Naive thymus-derived CD8-positive, alpha-beta T cell (primary cell): ENCODE data around the gene TRIM41. TPM values are rescaled to one million over a fixed set of nuclear protein-coding genes. Genes with fewer than 3 reads are reported as not detected.
A peak's percentile ranks its signal among the peaks of the same experiment; 100 is the strongest.
"Not testable (repeated sequence)": the region's sequence is repeated elsewhere in the genome, so short reads cannot be mapped to it uniquely, and the experiment has no call there.

ENCODE experiments used
- ATAC-seq, 2 donors: fragments of 150-1000 bp; cut with Tn5 transposase in 1 of 2; sonication (Bioruptor Pico), chemical (Tn5 transposase) in 1 of 2; 1 replicate in 1 of 2; 2 replicates in 1 of 2; pipeline ENCODE4 v1.10.0; 2021; ENCODE audit warnings: mild to moderate bottlenecking in 2 of 2, moderate library complexity in 2 of 2
- POLR2A ChIA-PET: fragments of 350-600 bp; sonication (Branson Sonifier 250); formaldehyde crosslinking; loops from one replicate; lab custom pipeline; 2021; ENCODE audit warnings: antibody characterized with exemption; lab: Charles Lee
- DNase-seq, 10 donors: peaks; one replicate each; pipeline versions ENCODE4 v3.0.0 to v3.0.0-alpha.2; 2020 to 2022
- H3K27ac Mint-ChIP-seq, 10 donors: one replicate each; pipeline ENCODE4 v1.8.0; 2020 to 2022; ENCODE audit warnings: mild to moderate bottlenecking in 10 of 10, mixed read lengths in 10 of 10, moderate library complexity in 4 of 10, inconsistent platforms in 1 of 10
- H3K27me3 Mint-ChIP-seq, 5 donors: one replicate each; pipeline ENCODE4 v1.8.0; 2021 to 2022; ENCODE audit warnings: mixed read lengths in 5 of 5
- H3K36me3 Mint-ChIP-seq, 3 donors: one replicate each; pipeline ENCODE4 v1.8.0; 2020 to 2022; ENCODE audit warnings: mixed read lengths in 3 of 3, mild to moderate bottlenecking in 2 of 3, inconsistent platforms in 1 of 3
- H3K4me1 Mint-ChIP-seq, 4 donors: one replicate each; pipeline ENCODE4 v1.8.0; 2021 to 2022; ENCODE audit warnings: mixed read lengths in 4 of 4
- H3K4me3 Mint-ChIP-seq, 10 donors: one replicate each; pipeline ENCODE4 v1.8.0; 2020 to 2022; ENCODE audit warnings: mild to moderate bottlenecking in 10 of 10, mixed read lengths in 10 of 10, moderate library complexity in 6 of 10, inconsistent platforms in 1 of 10
- H3K9me3 Mint-ChIP-seq, 9 donors: one replicate each; pipeline ENCODE4 v1.8.0; 2020 to 2022; ENCODE audit warnings: mixed read lengths in 9 of 9, mild to moderate bottlenecking in 3 of 9, inconsistent platforms in 1 of 9, moderate library complexity in 1 of 9
- polyA plus RNA-seq, 3 donors: library from polyadenylated mRNA; unstranded; fragments of 300-500 nt; fragmentation: Illumina TruSeq; gene quantifications; one replicate each; pipeline ENCODE4 v1.2.3, GENCODE V29; 2021
- total RNA-seq, 8 experiments: library from RNA in 2 of 8; stranded (reverse) in 2 of 8; gene quantifications; one replicate each; pipeline ENCODE4 v1.2.3 and lab custom pipeline; 2021 to 2026

Gene TRIM41
- total and polyA plus RNA-seq, 5 experiments from 2014 or later: 1.1 to 40.7 (median 2.6) TPM

- POLR2A ChIA-PET: interaction anchor here (0.5 to 7.8 kb wide), 6 partner anchors 12 to 68 kb away, joined by 3 to 281 read pairs (median 10); partner anchors contain the start of gene TRIM41
- peaks cover 4 to 20% (median 11%) of the 10 kb centered on the region in 5 donors for H3K27me3 Mint-ChIP-seq
Observed at GRCh38 chr5:181204113-181204825, 18.8 kb upstream of the TRIM41 start.

GRCh38 chr5:181204826-181205760 lies 18.0 kb upstream of the TRIM41 start, which contains the start of gene TRIM7:
Gene TRIM7 (minus strand): TSS chr5:181205196. CDS start chr5:181205110, 86 bp downstream.
- H3K4me3 Mint-ChIP-seq: peak within 1 kb of the TSS; percentile 87 to 98 (median 93)
- H3K36me3 Mint-ChIP-seq: peaks cover 0 to 7% (median 2%) of the 10 kb centered on the region in 3 donors
- H3K4me1 Mint-ChIP-seq: peaks cover 22 to 45% (median 31%) of the 10 kb centered on the region in 4 donors
- DNase-seq (peak in 1 of 10 donors; percentile 20), ATAC-seq (no peak)
- POLR2A ChIA-PET: interaction anchor here (0.5 to 7.8 kb wide), 9 partner anchors 8 to 67 kb away, joined by 3 to 281 read pairs (median 11); partner anchors contain the start of genes TRIM41 and TRIM52
- peak within 1 kb of the TSS in 9 of 10 donors; percentile 53 to 100 (median 92) for H3K27ac Mint-ChIP-seq
- H3K9me3 Mint-ChIP-seq: peaks cover 0 to 10% (median 0%) of the 10 kb centered on the region in 9 donors
- H3K27me3 Mint-ChIP-seq: peaks cover 4 to 20% (median 11%) of the 10 kb centered on the region in 5 donors

More at GRCh38 chr5:181204113-181204825, 18.8 kb upstream of the TRIM41 start:
- H3K4me1 Mint-ChIP-seq: peaks cover 22 to 45% (median 32%) of the 10 kb centered on the region in 4 donors
- peak overlapping the region in 3 of 10 donors; percentile 34 to 63 (median 45) for H3K27ac Mint-ChIP-seq
- H3K36me3 Mint-ChIP-seq: peaks cover 0 to 7% (median 2%) of the 10 kb centered on the region in 3 donors
- H3K9me3 Mint-ChIP-seq: peaks cover 0 to 10% (median 0%) of the 10 kb centered on the region in 9 donors
- ATAC-seq (peak in 1 of 2 donors; percentile 7), DNase-seq (peak in 3 of 10 donors; percentile 10 to 32 (median 30))
- H3K4me3 Mint-ChIP-seq: peak overlapping the region; percentile 81 to 95 (median 88)

- Mint-ChIP-seq H3K36me3 (peaks cover 0 to 7% (median 2%) of the 10 kb centered on the region in 3 donors), H3K4me1 (peaks cover 22 to 46% (median 32%) of the 10 kb centered on the region in 4 donors), H3K4me3 (peak overlapping the region; percentile 87 to 98 (median 93)), H3K27ac (peak overlapping the region; percentile 90 to 100 (median 92)), H3K9me3 (peaks cover 0 to 10% (median 0%) of the 10 kb centered on the region in 9 donors), H3K27me3 (peaks cover 4 to 20% (median 11%) of the 10 kb centered on the region in 5 donors)
- POLR2A ChIA-PET: interaction anchor here (0.6 to 7.8 kb wide), 16 partner anchors 9 to 1598 kb away, joined by 3 to 281 read pairs (median 6); partner anchors contain the start of genes TRIM41 and TRIM52
- ATAC-seq (peak; percentile 18 to 25), DNase-seq (peak in 3 of 10 donors; percentile 10 to 50 (median 39))
Observed at GRCh38 chr5:181205761-181206649, 17.1 kb upstream of the TRIM41 start.

DNA sequence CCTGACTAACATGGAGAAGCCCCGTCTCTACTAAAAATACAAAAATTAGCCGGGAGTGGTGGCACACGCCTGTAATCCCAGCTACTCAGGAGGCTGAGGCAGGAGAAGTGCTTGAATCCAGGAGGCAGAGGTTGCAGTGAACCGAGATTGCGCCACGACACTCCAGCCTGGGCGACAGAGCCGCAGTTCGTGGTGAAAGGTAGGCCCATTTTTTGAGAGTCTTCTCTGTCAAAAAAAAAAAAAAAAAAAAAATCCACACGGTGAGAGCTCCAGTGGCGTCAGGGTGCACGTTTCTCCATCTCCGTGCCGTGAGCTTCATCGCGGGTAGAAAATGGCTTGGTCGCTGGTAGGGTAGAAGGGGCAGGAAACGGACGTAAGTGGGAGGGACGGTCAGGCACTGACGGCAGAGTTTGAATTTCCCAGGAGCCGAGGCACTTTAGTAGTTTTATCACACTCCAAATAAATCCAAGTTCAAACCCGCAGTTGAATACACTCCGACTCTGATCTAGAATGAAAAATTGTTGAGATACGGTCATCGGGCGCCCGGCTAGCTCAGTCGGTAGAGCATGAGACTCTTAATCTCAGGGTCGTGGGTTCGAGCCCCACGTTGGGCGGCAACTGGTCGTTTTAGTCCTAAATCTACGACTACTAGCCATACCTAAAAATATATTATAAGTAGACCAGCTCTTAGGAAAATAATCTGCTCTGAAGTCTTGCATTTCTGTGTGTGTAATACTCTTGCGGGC lies 15.7 kb upstream of the TRIM41 start:
- ATAC-seq (peak; percentile 59 to 74), DNase-seq (peak in 9 of 10 donors; percentile 54 to 88 (median 78))
- Mint-ChIP-seq H3K9me3 (peaks cover 0 to 10% (median 0%) of the 10 kb centered on the region in 9 donors), H3K27ac (peak overlapping the region; percentile 90 to 100 (median 92)), H3K36me3 (peaks cover 0 to 7% (median 2%) of the 10 kb centered on the region in 3 donors), H3K4me3 (peak overlapping the region; percentile 87 to 98 (median 93)), H3K4me1 (peaks cover 27 to 58% (median 34%) of the 10 kb centered on the region in 4 donors), H3K27me3 (peaks cover 4 to 20% (median 11%) of the 10 kb centered on the region in 5 donors)
- POLR2A ChIA-PET: interaction anchor here (0.6 to 7.8 kb wide), 16 partner anchors 10 to 397 kb away, joined by 3 to 281 read pairs (median 8); partner anchors contain the start of genes RACK1, TRIM41 and TRIM52

DNA sequence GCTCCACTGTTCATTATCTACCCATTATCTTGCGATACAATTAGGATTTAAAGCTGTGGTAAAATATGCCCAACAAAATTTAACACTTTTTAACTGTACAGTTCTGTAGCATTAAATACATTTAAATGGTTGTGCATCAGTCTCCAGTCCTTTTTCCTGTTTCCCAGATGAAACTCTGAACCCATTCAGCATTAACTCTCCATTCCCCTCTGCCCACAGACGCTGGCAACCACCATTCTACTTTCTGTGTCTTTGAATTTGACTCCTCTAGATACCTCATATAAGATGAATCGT lies 15.2 kb upstream of the TRIM41 start:
- peaks cover 27 to 58% (median 34%) of the 10 kb centered on the region in 4 donors for H3K4me1 Mint-ChIP-seq
- peaks cover 4 to 20% (median 11%) of the 10 kb centered on the region in 5 donors for H3K27me3 Mint-ChIP-seq
- peaks cover 0 to 10% (median 0%) of the 10 kb centered on the region in 9 donors for H3K9me3 Mint-ChIP-seq
- DNase-seq: no peak
- peak overlapping the region; percentile 87 to 98 (median 93) for H3K4me3 Mint-ChIP-seq
- no peak for ATAC-seq
- H3K27ac Mint-ChIP-seq: peak overlapping the region in 9 of 10 donors; percentile 17 to 100 (median 92)
- H3K36me3 Mint-ChIP-seq: peaks cover 0 to 7% (median 2%) of the 10 kb centered on the region in 3 donors
- POLR2A ChIA-PET: interaction anchor here (1.0 to 7.8 kb wide), 10 partner anchors 9 to 377 kb away, joined by 6 to 281 read pairs (median 17); partner anchors contain the start of genes RACK1, TRIM41 and TRIM52

DNA sequence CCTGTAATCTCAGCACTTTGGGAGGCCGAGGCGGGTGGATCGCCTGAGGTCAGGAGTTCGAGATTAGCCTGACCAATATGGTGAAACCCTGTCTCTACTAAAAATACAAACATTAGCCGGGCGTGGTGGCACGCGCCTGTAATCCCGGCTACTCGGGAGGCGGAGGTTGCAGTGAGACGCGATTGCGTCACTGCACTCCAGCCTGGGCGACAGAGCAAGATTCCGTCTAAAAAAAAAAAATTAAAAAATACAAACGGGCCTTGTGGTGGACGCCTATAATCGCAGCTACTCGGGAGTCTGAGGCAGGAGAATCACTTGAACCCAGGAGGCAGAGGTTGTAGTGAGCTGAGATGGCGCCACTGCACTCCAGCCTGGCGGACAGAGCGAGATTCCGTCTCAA lies 14.1 kb upstream of the TRIM41 start:
- Mint-ChIP-seq H3K4me1 (peaks cover 26 to 52% (median 34%) of the 10 kb centered on the region in 4 donors), H3K27me3 (peaks cover 4 to 18% (median 10%) of the 10 kb centered on the region in 5 donors)
- POLR2A ChIA-PET: interaction anchor here (4.8 to 6.3 kb wide), 2 partner anchors 14 to 52 kb away, joined by 51 to 92 read pairs; partner anchors contain the start of genes TRIM41 and TRIM52
- not testable (repeated sequence) for H3K27ac Mint-ChIP-seq, H3K36me3 Mint-ChIP-seq, H3K9me3 Mint-ChIP-seq, DNase-seq, H3K4me3 Mint-ChIP-seq, ATAC-seq

DNA sequence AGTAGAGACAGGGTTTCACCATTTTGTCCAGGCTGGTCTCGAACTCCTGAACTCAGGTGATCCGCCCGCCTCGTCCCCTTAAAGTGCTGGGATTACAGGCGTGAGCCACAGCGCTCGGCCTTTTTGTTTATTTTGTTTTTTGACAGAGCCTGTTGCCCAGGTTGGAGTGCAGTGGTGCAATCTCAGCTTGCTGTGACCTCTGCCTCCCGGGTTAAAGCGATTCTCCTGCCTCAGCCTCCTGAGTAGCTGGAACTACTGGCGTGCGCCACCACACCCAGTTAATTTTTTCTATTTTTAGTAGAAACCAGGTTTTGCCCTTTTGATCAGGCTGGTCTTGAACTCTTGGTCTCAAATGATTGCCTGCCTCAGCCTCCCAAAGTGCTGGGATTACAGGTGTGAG lies 12.9 kb upstream of the TRIM41 start:
- peaks cover 4 to 16% (median 10%) of the 10 kb centered on the region in 5 donors for H3K27me3 Mint-ChIP-seq
- POLR2A ChIA-PET: interaction anchor here (0.8 to 5.7 kb wide), 3 partner anchors 18 to 51 kb away, joined by 4 to 51 read pairs (median 24); partner anchors contain the start of gene TRIM52
- H3K9me3 Mint-ChIP-seq, ATAC-seq, H3K36me3 Mint-ChIP-seq, H3K27ac Mint-ChIP-seq, DNase-seq, H3K4me3 Mint-ChIP-seq: not testable (repeated sequence)
- peaks cover 25 to 46% (median 34%) of the 10 kb centered on the region in 4 donors for H3K4me1 Mint-ChIP-seq

GRCh38 chr5:181210698-181211097 lies 12.4 kb upstream of the TRIM41 start:
- H3K9me3 Mint-ChIP-seq, ATAC-seq, H3K4me3 Mint-ChIP-seq, H3K36me3 Mint-ChIP-seq, DNase-seq: not testable (repeated sequence)
- POLR2A ChIA-PET: interaction anchor here (5.7 kb wide), 1 partner anchor 19 kb away, joined by 24 read pairs; no protein-coding TSS in a partner anchor
- Mint-ChIP-seq H3K27me3 (peaks cover 4 to 15% (median 8%) of the 10 kb centered on the region in 5 donors), H3K27ac (peak overlapping the region in 2 of 10 donors; percentile 1 to 37), H3K4me1 (peaks cover 22 to 41% (median 33%) of the 10 kb centered on the region in 4 donors)

DNA sequence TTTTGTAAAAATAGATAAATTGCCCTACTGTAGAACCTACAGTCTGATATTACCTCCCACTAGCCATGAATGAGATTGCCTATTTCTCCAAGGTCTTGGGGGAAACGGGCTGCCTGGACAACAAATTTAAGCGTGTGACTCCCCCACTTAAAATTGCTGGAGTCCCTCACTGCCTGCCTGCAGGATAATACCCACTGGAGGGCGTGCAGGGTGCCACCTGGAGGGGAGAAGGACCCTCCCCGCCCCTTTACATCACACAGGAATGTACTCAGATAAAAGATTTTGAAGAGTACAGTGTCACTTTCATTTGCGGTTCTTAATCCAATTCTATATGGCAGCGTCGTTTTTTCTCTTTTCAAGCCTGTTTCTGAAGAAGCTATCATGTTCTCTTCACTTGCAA lies 11.9 kb upstream of the TRIM41 start:
- DNase-seq (peak in 2 of 10 donors; percentile 27 to 32), ATAC-seq (no peak)
- Mint-ChIP-seq H3K4me1 (peaks cover 19 to 38% (median 30%) of the 10 kb centered on the region in 4 donors), H3K27me3 (peaks cover 0 to 10% (median 4%) of the 10 kb centered on the region in 5 donors), H3K4me3 (no peak overlapping the region), H3K9me3 (peaks cover 0 to 10% (median 0%) of the 10 kb centered on the region in 9 donors), H3K36me3 (peaks cover 0 to 7% (median 2%) of the 10 kb centered on the region in 3 donors), H3K27ac (peak overlapping the region in 3 of 10 donors; percentile 37 to 67 (median 42))
- POLR2A ChIA-PET: interaction anchor here (5.7 kb wide), 1 partner anchor 19 kb away, joined by 24 read pairs; no protein-coding TSS in a partner anchor

- POLR2A ChIA-PET: interaction anchor here (0.6 to 5.7 kb wide), 3 partner anchors 20 to 29 kb away, joined by 3 to 24 read pairs (median 7); no protein-coding TSS in a partner anchor
- H3K27ac Mint-ChIP-seq: no peak overlapping the region
Observed at GRCh38 chr5:181212080-181212479, 11.0 kb upstream of the TRIM41 start.

More at GRCh38 chr5:181212080-181212479, 11.0 kb upstream of the TRIM41 start:
- Mint-ChIP-seq H3K4me3 (no peak overlapping the region), H3K9me3 (peaks cover 0 to 5% (median 0%) of the 10 kb centered on the region in 9 donors), H3K4me1 (peaks cover 18 to 35% (median 26%) of the 10 kb centered on the region in 4 donors), H3K36me3 (peaks cover 0 to 3% (median 0%) of the 10 kb centered on the region in 3 donors), H3K27me3 (peaks cover 0 to 4% (median 0%) of the 10 kb centered on the region in 5 donors)
- no peak for ATAC-seq
- DNase-seq: no peak
